Thyroid gland (tissue), 4 donors: ENCODE results near the gene ARHGEF18. TPM values are rescaled to one million over a fixed set of nuclear protein-coding genes. Genes with fewer than 3 reads are reported as not detected.

Source experiments
- DNase-seq, 2 donors: peaks; one replicate each; pipeline ENCODE4 v3.0.0-alpha.2; 2019
- H3K27ac ChIP-seq, 3 donors: fragments of 200-600 bp; sonication (generic); 1 replicate in 2 of 3; 2 replicates in 1 of 3; pipeline ENCODE4 v1.5.1; 2016 to 2019; ENCODE audit warnings: mild to moderate bottlenecking in 1 of 3, moderate library complexity in 1 of 3
- H3K27me3 ChIP-seq: fragments of 200-600 bp; sonication (generic); one replicate; pipeline ENCODE4 v1.5.1; 2019
- H3K36me3 ChIP-seq, 2 donors: fragments of 200-600 bp; sonication (generic); one replicate each; pipeline ENCODE4 v1.5.1; 2016 to 2019
- H3K4me1 ChIP-seq, 2 donors: fragments of 200-600 bp; sonication (generic); one replicate each; pipeline ENCODE4 v1.5.1; 2017 to 2019
- H3K4me3 ChIP-seq, 3 donors: fragments of 200-600 bp; sonication (generic); replicated peaks in 1 of 3; 1 replicate in 2 of 3; 2 replicates in 1 of 3; pipeline ENCODE4 v1.5.1; 2016; ENCODE audit warnings: mild to moderate bottlenecking in 1 of 3
- H3K9me3 ChIP-seq: fragments of 200-600 bp; sonication (generic); one replicate; pipeline ENCODE4 v1.5.1; 2017
- CTCF ChIP-seq, 6 experiments: fragments of 200-600 bp in 3 of 6; fragments of 450-650 bp in 3 of 6; sonication (generic) in 3 of 6; IDR thresholded peaks; one replicate each; pipeline ENCODE4 v1.5.1; 2016 to 2019; ENCODE audit warnings: antibody characterized with exemption in 6 of 6, mild to moderate bottlenecking in 2 of 6, inconsistent platforms in 1 of 6, moderate library complexity in 1 of 6
- POLR2A ChIP-seq, 2 donors: fragments of 450-650 bp; IDR thresholded peaks; one replicate each; pipeline ENCODE4 v1.6.1; 2017; ENCODE audit warnings: antibody characterized with exemption in 2 of 2, mild to moderate bottlenecking in 2 of 2, moderate library complexity in 1 of 2
- WGBS, 2 donors: methylation state at CpG; one replicate each; pipeline ENCODE4 v1.1.5; 2017; 5-methylcytosine and 5-hydroxymethylcytosine counted together
- intact Hi-C: fragments of 100-400 bp; cut with DNase I; formaldehyde crosslinking; loops from one replicate; pipeline ENCODE4 v1.15.1; 2023
- total RNA-seq, 4 donors: library from RNA; depleted of rRNA; stranded (reverse); fragments of >200 nt; gene quantifications; one replicate each; pipeline ENCODE4 v1.2.3, GENCODE V29; 2016

ARHGEF18 gene
- total RNA-seq, 4 donors from 2014 or later: 22.6 to 37.2 (median 27.2) TPM

- Histone ChIP-seq H3K27ac (no peak overlapping the region), H3K9me3 (no peaks in the 10 kb centered on the region), H3K36me3 (no peaks in the 10 kb centered on the region), H3K4me1 (peaks cover 7 to 11% of the 10 kb centered on the region in 2 donors), H3K27me3 (no peaks in the 10 kb centered on the region), H3K4me3 (no peak overlapping the region)
- TF ChIP-seq POLR2A (IDR thresholded peaks at IDR 0.05): no peak
- no peak for TF ChIP-seq CTCF (IDR thresholded peaks at IDR 0.05)
- no peak for DNase-seq
- 70 to 84% methylated on average over 14 of the region's 14 CpGs for WGBS, 2 donors
- intact Hi-C loops: loop anchor here (10.0 kb wide), 1 partner anchor 144 kb away; the partner anchor contains the start of gene PNPLA6
Measured at GRCh38 chr19:7391218-7391670, 42.5 kb downstream of the ARHGEF18 start.

GRCh38 chr19:7393459-7393858, 44.7 kb downstream of the ARHGEF18 start:
- no peak for DNase-seq
- intact Hi-C loops: loop anchor here (10.0 kb wide), 1 partner anchor 141 kb away; the partner anchor contains the start of gene PNPLA6
- H3K36me3 ChIP-seq: no peaks in the 10 kb centered on the region
- no peaks in the 10 kb centered on the region for H3K9me3 ChIP-seq
- 49 to 57% methylated on average over 2 of the region's 2 CpGs for WGBS, 2 donors
- no peak overlapping the region for H3K27ac ChIP-seq
- H3K27me3 ChIP-seq: no peaks in the 10 kb centered on the region
- no peak overlapping the region for H3K4me3 ChIP-seq
- TF ChIP-seq POLR2A (IDR thresholded peaks at IDR 0.05) (no peak), CTCF (IDR thresholded peaks at IDR 0.05) (no peak)
- H3K4me1 ChIP-seq: peaks cover 11 to 15% of the 10 kb centered on the region in 2 donors

GRCh38 chr19:7393939-7394730, 45.4 kb downstream of the ARHGEF18 start:
- DNase-seq: no peak
- H3K4me1 ChIP-seq: peaks cover 11 to 15% of the 10 kb centered on the region in 2 donors
- TF ChIP-seq POLR2A (IDR thresholded peaks at IDR 0.05): no peak
- no peak for TF ChIP-seq CTCF (IDR thresholded peaks at IDR 0.05)
- intact Hi-C loops: loop anchor here (10.0 kb wide), 1 partner anchor 141 kb away; the partner anchor contains the start of gene PNPLA6
- no peaks in the 10 kb centered on the region for H3K9me3 ChIP-seq
- H3K27ac ChIP-seq: peak overlapping the region in 1 of 3 donors; percentile 13
- H3K36me3 ChIP-seq: no peaks in the 10 kb centered on the region
- no peaks in the 10 kb centered on the region for H3K27me3 ChIP-seq
- peak overlapping the region; percentile 42 to 97 (median 89) for H3K4me3 ChIP-seq
- WGBS, 2 donors: 13 to 21% methylated on average over 13 of the region's 13 CpGs

- DNase-seq: peak; percentile 82 to 84
- Histone ChIP-seq H3K9me3 (no peaks in the 10 kb centered on the region), H3K27me3 (no peaks in the 10 kb centered on the region), H3K4me1 (peaks cover 11 to 15% of the 10 kb centered on the region in 2 donors), H3K27ac (peak overlapping the region in 2 of 3 donors; percentile 56 to 60), H3K36me3 (no peaks in the 10 kb centered on the region), H3K4me3 (peak overlapping the region; percentile 42 to 97 (median 89))
- intact Hi-C loops: loop anchor here (10.0 kb wide), 1 partner anchor 140 kb away; the partner anchor contains the start of gene PNPLA6
- whole genome bisulfite sequencing, 2 donors: 1 to 2% methylated on average over 17 to 18 of the region's 61 CpGs
- TF ChIP-seq POLR2A (IDR thresholded peaks at IDR 0.05) (peak in 1 of 2 donors; percentile 74), CTCF (IDR thresholded peaks at IDR 0.05) (no peak)
Measured at GRCh38 chr19:7394731-7395359, 46.1 kb downstream of the ARHGEF18 start.
